Neural cell (in vitro differentiated cells): ENCODE data around the gene EMC9. TPM values are rescaled to one million over a fixed set of nuclear protein-coding genes. Genes with fewer than 3 reads are reported as not detected.

Source experiments
- H2AFZ ChIP-seq: fragments of 200-600, 300-800 bp; sonication (generic), shearing (Covaris generic); 2 replicates; pipeline ENCODE4 v1.6.0; 2014; ENCODE audit warnings: low read depth, mild to moderate bottlenecking, antibody characterized with exemption, low read length, moderate library complexity
- H3F3A ChIP-seq: fragments of 200-600 bp; shearing (Covaris generic); 2 replicates; pipeline ENCODE4 v1.6.1; 2016; ENCODE audit warnings: mild to moderate bottlenecking, moderate library complexity, mixed read lengths, antibody characterized with exemption, low read length; ENCODE audit not compliant: insufficient read depth, poor library complexity, severe bottlenecking
- H3K27ac ChIP-seq: fragments of 200-600, 300-800 bp; sonication (generic), shearing (Covaris generic); 2 replicates; pipeline ENCODE4 v1.5.1; 2014; ENCODE audit warnings: mild to moderate bottlenecking, low read length, moderate library complexity
- H3K27me3 ChIP-seq: fragments of 300-800, 200-600 bp; sonication (generic), shearing (Covaris generic); 2 replicates; pipeline ENCODE4 v1.6.0; 2014; ENCODE audit warnings: mild to moderate bottlenecking, low read depth, low read length, moderate library complexity; ENCODE audit not compliant: insufficient read depth
- H3K36me3 ChIP-seq: fragments of 300-800, 200-600 bp; sonication (generic), shearing (Covaris generic); 2 replicates; pipeline ENCODE4 v1.5.1; 2014; ENCODE audit warnings: mild to moderate bottlenecking, antibody characterized with exemption, low read length, moderate library complexity; ENCODE audit not compliant: insufficient read depth
- H3K4me2 ChIP-seq: fragments of 300-800, 200-600 bp; sonication (generic), shearing (Covaris generic); 2 replicates; pipeline ENCODE4 v1.6.0; 2014; ENCODE audit warnings: mild to moderate bottlenecking, low read length
- H3K4me3 ChIP-seq: fragments of 300-800, 200-600 bp; sonication (generic), shearing (Covaris generic); 2 replicates; pipeline ENCODE4 v1.5.1; 2014; ENCODE audit warnings: mild to moderate bottlenecking, low read length, moderate library complexity
- H3K79me2 ChIP-seq: fragments of 200-600 bp; shearing (Covaris generic); replicated peaks from 2 replicates; pipeline ENCODE4 v1.6.0; 2014; ENCODE audit warnings: mild to moderate bottlenecking, low read length, moderate library complexity; ENCODE audit not compliant: insufficient read depth
- H3K9ac ChIP-seq: fragments of 300-800, 200-600 bp; sonication (generic), shearing (Covaris generic); 2 replicates; pipeline ENCODE4 v1.6.1; 2016; ENCODE audit warnings: mild to moderate bottlenecking, low read length, mixed read lengths
- H3K9me2 ChIP-seq: fragments of 200-600 bp; shearing (Covaris generic); 2 replicates; pipeline ENCODE4 v1.6.1; 2016; ENCODE audit warnings: mild to moderate bottlenecking, low read length, mixed read lengths; ENCODE audit not compliant: insufficient read depth
- H3K9me3 ChIP-seq: fragments of 200-600, 300-800 bp; sonication (generic), shearing (Covaris generic); 2 replicates; pipeline ENCODE4 v1.6.1; 2016; ENCODE audit warnings: mild to moderate bottlenecking, mixed run types, low read length, moderate library complexity, mixed read lengths
- H4K20me1 ChIP-seq: fragments of 200-600 bp; shearing (Covaris generic); 2 replicates; pipeline ENCODE4 v1.6.1; 2016; ENCODE audit warnings: mild to moderate bottlenecking, mixed run types; ENCODE audit not compliant: insufficient read depth
- CTCF ChIP-seq: fragments of 450-650 bp; IDR thresholded peaks from 2 replicates; pipeline ENCODE4 v1.5.1; 2014; ENCODE audit warnings: antibody characterized with exemption, mild to moderate bottlenecking, moderate library complexity; ENCODE audit not compliant: poor library complexity, severe bottlenecking
- EP300 ChIP-seq: fragments of 450-650 bp; conservative IDR thresholded peaks from 2 replicates; pipeline ENCODE4 v1.6.1; 2014; ENCODE audit warnings: antibody characterized with exemption, mild to moderate bottlenecking, moderate library complexity; ENCODE audit not compliant: poor library complexity, severe bottlenecking
- EZH2 ChIP-seq: fragments of 200-600, 300-800 bp; shearing (Covaris generic), sonication (generic); IDR thresholded peaks from 2 replicates; pipeline ENCODE4 v1.6.1; 2014; ENCODE audit warnings: antibody characterized with exemption, low read length, borderline replicate concordance, mild to moderate bottlenecking; ENCODE audit not compliant: insufficient read depth, poor library complexity, severe bottlenecking
- MXI1 ChIP-seq: fragments of 450-650 bp; conservative IDR thresholded peaks from 2 replicates; pipeline ENCODE4 v1.6.1; 2014; ENCODE audit warnings: antibody characterized with exemption, mild to moderate bottlenecking; ENCODE audit not compliant: poor library complexity, severe bottlenecking
- POLR2AphosphoS5 ChIP-seq: IDR thresholded peaks from 2 replicates; pipeline ENCODE4 v1.6.1; 2012
- RAD21 ChIP-seq: fragments of 450-650 bp; conservative IDR thresholded peaks from 2 replicates; pipeline ENCODE4 v1.6.1; 2014; ENCODE audit warnings: antibody characterized with exemption, mild to moderate bottlenecking, moderate library complexity
- REST ChIP-seq: IDR thresholded peaks from 2 replicates; pipeline ENCODE4 v1.6.1; 2012; ENCODE audit warnings: borderline replicate concordance
- SMC3 ChIP-seq: fragments of 450-650 bp; conservative IDR thresholded peaks from 2 replicates; pipeline ENCODE4 v1.6.1; 2014; ENCODE audit warnings: antibody characterized with exemption, mild to moderate bottlenecking, moderate library complexity; ENCODE audit not compliant: poor library complexity
- TAF1 ChIP-seq: IDR thresholded peaks from 2 replicates; pipeline ENCODE4 v1.6.1; 2012; ENCODE audit warnings: low read depth
- polyA plus RNA-seq: library from polyadenylated mRNA; depleted of rRNA; stranded (reverse); fragments of >200 nt; gene quantifications from 2 replicates; pipeline ENCODE4 v1.2.3, GENCODE V29; 2014

EMC9 gene
- polyA plus RNA-seq, 1 donor from 2014 or later, result 45.1 TPM

- Histone ChIP-seq H3K4me3 (peak overlapping the region; percentile 90), H3K36me3 (no peaks in the 10 kb centered on the region), H3K9me2 (no peaks in the 10 kb centered on the region), H3F3A (peaks cover 11% of the 10 kb centered on the region), H3K9me3 (no peaks in the 10 kb centered on the region), H4K20me1 (no peaks in the 10 kb centered on the region), H3K27me3 (no peaks in the 10 kb centered on the region), H3K27ac (no peak overlapping the region), H3K79me2 (peaks cover 10% of the 10 kb centered on the region), H3K4me2 (peak overlapping the region; percentile 34), H3K9ac (no peak overlapping the region), H2AFZ (no peak overlapping the region)
- TF ChIP-seq SMC3, result no peak
- no peak for TF ChIP-seq TAF1
- TF ChIP-seq MXI1, result no peak
- no peak for TF ChIP-seq POLR2AphosphoS5
- no peak for TF ChIP-seq CTCF
- TF ChIP-seq REST, result no peak
- TF ChIP-seq RAD21, result no peak
- no peak for TF ChIP-seq EP300
- TF ChIP-seq EZH2, result no peak
These were observed 2.0 kb downstream of the EMC9 start for GRCh38 chr14:24139272-24139934.

- Histone ChIP-seq H3K4me3 (peak overlapping the region; percentile 90), H3F3A (peaks cover 11% of the 10 kb centered on the region), H3K9ac (no peak overlapping the region), H3K79me2 (peaks cover 10% of the 10 kb centered on the region), H4K20me1 (no peaks in the 10 kb centered on the region), H3K27ac (no peak overlapping the region), H3K9me2 (no peaks in the 10 kb centered on the region), H3K27me3 (no peaks in the 10 kb centered on the region), H3K9me3 (no peaks in the 10 kb centered on the region), H3K4me2 (no peak overlapping the region), H2AFZ (no peak overlapping the region), H3K36me3 (no peaks in the 10 kb centered on the region)
- TF ChIP-seq TAF1 (no peak), SMC3 (no peak), REST (no peak), MXI1 (no peak), CTCF (no peak), RAD21 (no peak), EP300 (no peak), EZH2 (no peak), POLR2AphosphoS5 (no peak)
These were observed 2.8 kb downstream of the EMC9 start for GRCh38 chr14:24138396-24139271.
